Natural killer cell (primary cell): ENCODE results near the gene IL11. TPM values are rescaled to one million over a fixed set of nuclear protein-coding genes. Genes with fewer than 3 reads are reported as not detected.

Experiments used
- ATAC-seq, 3 donors: fragments of 150-1000 bp in 2 of 3; fragments of 200-7000 bp in 1 of 3; cut with Tn5 transposase; 1 replicate in 1 of 3; 2 replicates in 2 of 3; pipeline ENCODE4 v1.10.0; 2021; ENCODE audit warnings: mild to moderate bottlenecking in 2 of 3, moderate library complexity in 2 of 3
- DNase-seq, 2 donors: peaks; one replicate each; pipeline versions ENCODE4 v3.0.0 to v3.0.0-alpha.2; 2013 to 2021; ENCODE audit warnings: mixed read lengths in 1 of 2
- H3K27ac ChIP-seq: one replicate; pipeline ENCODE4 v1.5.1; 2013; ENCODE audit warnings: mild to moderate bottlenecking, low read length
- H3K27me3 ChIP-seq: one replicate; pipeline ENCODE4 v1.6.1; 2013; ENCODE audit warnings: low read length; ENCODE audit not compliant: control insufficient read depth, insufficient read depth
- H3K36me3 ChIP-seq: one replicate; pipeline ENCODE4 v1.6.1; 2013; ENCODE audit warnings: low read length; ENCODE audit not compliant: control insufficient read depth, insufficient read depth
- H3K4me1 ChIP-seq: one replicate; pipeline ENCODE4 v1.6.1; 2013; ENCODE audit warnings: low read length; ENCODE audit not compliant: control insufficient read depth, insufficient read depth
- H3K4me3 ChIP-seq: one replicate; pipeline ENCODE4 v1.5.1; 2013; ENCODE audit warnings: low read length
- H3K9me3 ChIP-seq: one replicate; pipeline ENCODE4 v1.6.1; 2013; ENCODE audit warnings: low read length; ENCODE audit not compliant: control insufficient read depth, insufficient read depth
- H3K27ac Mint-ChIP-seq, 2 donors: one replicate each; pipeline ENCODE4 v1.8.0; 2022; ENCODE audit warnings: mild to moderate bottlenecking in 2 of 2, mixed read lengths in 2 of 2, moderate library complexity in 1 of 2
- H3K27me3 Mint-ChIP-seq, 2 donors: one replicate each; pipeline ENCODE4 v1.8.0; 2022; ENCODE audit warnings: low read depth in 2 of 2, mixed read lengths in 2 of 2
- H3K36me3 Mint-ChIP-seq: one replicate; pipeline ENCODE4 v1.8.0; 2022; ENCODE audit warnings: mixed read lengths
- H3K4me1 Mint-ChIP-seq, 2 donors: one replicate each; pipeline ENCODE4 v1.8.0; 2022; ENCODE audit warnings: mixed read lengths in 2 of 2
- H3K4me3 Mint-ChIP-seq: one replicate; pipeline ENCODE4 v1.8.0; 2022; ENCODE audit warnings: mild to moderate bottlenecking, moderate library complexity, mixed read lengths
- H3K9me3 Mint-ChIP-seq, 2 donors: one replicate each; pipeline ENCODE4 v1.8.0; 2022; ENCODE audit warnings: mixed read lengths in 2 of 2
- CTCF ChIP-seq: fragments of 200-600 bp; IDR thresholded peaks from one replicate; pipeline ENCODE4 v1.8.0; 2022; ENCODE audit warnings: antibody characterized with exemption
- WGBS: methylation state at CpG from one replicate; pipeline ENCODE4 v1.1.7; 2013; ENCODE audit warnings: missing lambda C conversion rate; ENCODE audit not compliant: insufficient coverage; 5-methylcytosine and 5-hydroxymethylcytosine counted together
- intact Hi-C: fragments of 100-400 bp; cut with micrococcal nuclease; formaldehyde crosslinking; loops from one replicate; pipeline ENCODE4 v1.14.2; 2022
- total RNA-seq, 4 donors: library from RNA; stranded (reverse); fragments of 120-200 nt in 1 of 4; gene quantifications; one replicate each; pipeline versions ENCODE4 v1.2.3 to v1.2.4, GENCODE V29; 2013 to 2022

The IL11 gene
- total RNA-seq, 3 donors from 2014 or later (not counting 1 experiment from before 2014, with no cell fraction given) = 0.14 to 0.35 (median 0.27) TPM

GRCh38 chr19:55382522-55383054, 12.3 kb upstream of the IL11 start:
- peak overlapping the region; percentile 88 for H3K4me3 Mint-ChIP-seq
- intact Hi-C loops = no loop called here
- Histone ChIP-seq H3K4me1 (peaks cover 35% of the 10 kb centered on the region), H3K27ac (no peak overlapping the region), H3K4me3 (no peak overlapping the region), H3K27me3 (peaks cover under 1% of the 10 kb centered on the region), H3K36me3 (peaks cover 9% of the 10 kb centered on the region), H3K9me3 (no peaks in the 10 kb centered on the region)
- peak overlapping the region in 1 of 2 donors; percentile 78 for H3K27ac Mint-ChIP-seq
- no peaks in the 10 kb centered on the region for H3K27me3 Mint-ChIP-seq
- no peak for ATAC-seq
- DNase-seq = no peak
- no peaks in the 10 kb centered on the region for H3K36me3 Mint-ChIP-seq
- 100% methylated on average over 3 of the region's 3 CpGs for WGBS
- H3K4me1 Mint-ChIP-seq = peaks cover 44 to 54% of the 10 kb centered on the region in 2 donors
- no peak for TF ChIP-seq CTCF
- H3K9me3 Mint-ChIP-seq = no peaks in the 10 kb centered on the region

DNA sequence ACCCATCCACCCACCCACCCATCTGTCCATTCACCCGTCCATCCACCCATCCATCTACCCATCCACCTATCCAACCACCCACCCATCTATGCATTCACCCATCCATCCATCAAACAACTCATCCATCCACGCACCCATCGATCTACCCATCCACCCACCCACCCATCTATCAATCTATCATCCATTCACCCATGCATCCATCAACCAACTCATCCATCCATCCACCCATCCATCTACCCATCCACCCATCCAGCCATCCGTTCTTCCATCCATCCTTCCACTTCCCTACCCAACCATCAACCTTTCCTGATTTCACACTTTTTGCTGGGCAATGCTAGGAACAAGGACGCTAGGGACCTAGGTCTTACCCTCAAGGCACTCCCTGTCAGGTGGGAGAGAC, 11.8 kb upstream of the IL11 start:
- Histone ChIP-seq H3K36me3 (peaks cover 3% of the 10 kb centered on the region), H3K4me3 (no peak overlapping the region), H3K4me1 (peaks cover 29% of the 10 kb centered on the region), H3K27ac (no peak overlapping the region), H3K27me3 (peaks cover 2% of the 10 kb centered on the region), H3K9me3 (no peaks in the 10 kb centered on the region)
- peaks cover 38 to 48% of the 10 kb centered on the region in 2 donors for H3K4me1 Mint-ChIP-seq
- ATAC-seq (no peak), DNase-seq (no peak)
- peak overlapping the region in 1 of 2 donors; percentile 78 for H3K27ac Mint-ChIP-seq
- no peaks in the 10 kb centered on the region for H3K27me3 Mint-ChIP-seq
- no peak for TF ChIP-seq CTCF
- H3K36me3 Mint-ChIP-seq = no peaks in the 10 kb centered on the region
- no peaks in the 10 kb centered on the region for H3K9me3 Mint-ChIP-seq
- H3K4me3 Mint-ChIP-seq = peak overlapping the region; percentile 88
- intact Hi-C loops = no loop called here
- 95% methylated on average over 5 of the region's 5 CpGs for WGBS

- Histone ChIP-seq H3K27me3 (peaks cover 22% of the 10 kb centered on the region), H3K4me3 (no peak overlapping the region), H3K36me3 (no peaks in the 10 kb centered on the region), H3K9me3 (no peaks in the 10 kb centered on the region), H3K27ac (no peak overlapping the region), H3K4me1 (peaks cover 9% of the 10 kb centered on the region)
- no peak overlapping the region for H3K27ac Mint-ChIP-seq
- no peak overlapping the region for H3K4me3 Mint-ChIP-seq
- no peaks in the 10 kb centered on the region for H3K36me3 Mint-ChIP-seq
- H3K27me3 Mint-ChIP-seq = peaks cover 0 to 8% of the 10 kb centered on the region in 2 donors
- ATAC-seq (no peak), DNase-seq (no peak)
- H3K4me1 Mint-ChIP-seq = peaks cover 16 to 20% of the 10 kb centered on the region in 2 donors
- no peaks in the 10 kb centered on the region for H3K9me3 Mint-ChIP-seq
- intact Hi-C loops = no loop called here
- no peak for TF ChIP-seq CTCF
- WGBS = 92% methylated on average over 11 of the region's 11 CpGs
These were observed 8.9 kb upstream of the IL11 start for GRCh38 chr19:55379174-55379573.
